Ovary (tissue), 9 donors: ENCODE data around the gene AOPEP. TPM values are rescaled to one million over a fixed set of nuclear protein-coding genes. Genes with fewer than 3 reads are reported as not detected.

ENCODE experiments used
- DNase-seq, 5 donors: peaks; one replicate each; pipeline ENCODE4 v3.0.0-alpha.2; 2019 to 2020
- H3K27ac ChIP-seq, 2 donors: fragments of 200-600 bp; one replicate each; pipeline versions ENCODE4 v1.5.1 to v1.8.0; 2019 to 2022
- H3K27me3 ChIP-seq: fragments of 200-600 bp; one replicate; pipeline ENCODE4 v1.8.0; 2022
- H3K36me3 ChIP-seq: fragments of 200-600 bp; sonication (generic); one replicate; pipeline ENCODE4 v1.5.1; 2019
- H3K4me1 ChIP-seq: one replicate; pipeline ENCODE4 v1.8.1; 2013; ENCODE audit warnings: mild to moderate bottlenecking, moderate library complexity; ENCODE audit not compliant: insufficient read depth
- H3K4me3 ChIP-seq: fragments of 200-600 bp; sonication (generic); one replicate; pipeline ENCODE4 v1.5.1; 2017
- H3K9me3 ChIP-seq, 2 donors: fragments of 200-600 bp in 1 of 2; sonication (generic) in 1 of 2; one replicate each; pipeline versions ENCODE4 v1.5.1 to v1.8.1; 2013 to 2019; ENCODE audit warnings: mild to moderate bottlenecking in 1 of 2, moderate library complexity in 1 of 2
- CTCF ChIP-seq, 3 donors: fragments of 450-650 bp in 2 of 3; fragments of 200-600 bp in 1 of 3; IDR thresholded peaks; one replicate each; pipeline versions ENCODE4 v1.5.1 to v1.8.0; 2016 to 2022; ENCODE audit warnings: antibody characterized with exemption in 3 of 3, mild to moderate bottlenecking in 1 of 3
- EP300 ChIP-seq: sonication (generic); formaldehyde crosslinking; IDR thresholded peaks from one replicate; pipeline ENCODE4 v1.6.1; 2017; ENCODE audit warnings: antibody characterized with exemption
- POLR2A ChIP-seq: fragments of 450-650 bp; IDR thresholded peaks from one replicate; pipeline ENCODE4 v1.6.1; 2017; ENCODE audit warnings: antibody characterized with exemption, mild to moderate bottlenecking, moderate library complexity
- WGBS, 3 donors: extraction: QIAGEN DNeasy Blood & Tissue Kit in 1 of 3; methylation state at CpG; one replicate each; pipeline versions ENCODE4 v1.1.5 to v1.1.7; 2013 to 2017; 5-methylcytosine and 5-hydroxymethylcytosine counted together
- intact Hi-C, 4 donors: fragments of 100-400 bp; cut with DNase I; formaldehyde crosslinking; loops; one replicate each; pipeline versions ENCODE4 v1.11.0 to v1.15.1; 2022 to 2023
- polyA plus RNA-seq, 2 donors: library from polyadenylated mRNA; stranded (reverse); fragments of 200-250 nt in 1 of 2; fragments of 350-450 nt in 1 of 2; fragmentation: Illumina TruSeq in 1 of 2; extraction: RNeasy Lipid Tissue Mini Kit (QIAGEN cat#74804) in 1 of 2; gene quantifications; one replicate each; pipeline ENCODE4 v1.2.3, GENCODE V29; 2013 to 2014
- total RNA-seq, 7 donors: library from RNA; depleted of rRNA in 2 of 7; stranded (reverse); fragments of >200 nt in 2 of 7; fragmentation: NEBNext Ultra II Directional in 3 of 7; extraction: Animal tissue kit (Norgen Biotek cat#: 25700) in 3 of 7; gene quantifications; one replicate each; pipeline versions ENCODE4 v1.1.0 to v1.2.4, GENCODE V29; 2016 to 2023
- donor health status: DM: no; HTN: no; CAD: no; lungs with moderate emphysema.
- donor health status: DM: no; HTN: no; CAD: no.
- donor health status: Bipolar disorder and iron deficiency.
- donor health status: DM: yes; HTN: yes; CAD: no.
- donor health status: DM: no; HTN: no; CAD: no.
- donor health status: DM: yes; HTN: yes; CAD: no.

The AOPEP gene
- total and polyA plus RNA-seq, 9 donors: 40.0 to 141 (median 82.1) TPM

GRCh38 chr9:95049761-95050160, 323.3 kb downstream of the AOPEP start:
- Histone ChIP-seq H3K4me1 (peaks cover 7% of the 10 kb centered on the region), H3K36me3 (no peaks in the 10 kb centered on the region), H3K4me3 (no peak overlapping the region), H3K27me3 (no peaks in the 10 kb centered on the region), H3K9me3 (no peaks in the 10 kb centered on the region), H3K27ac (peak overlapping the region in 1 of 2 donors; percentile 8)
- 22 to 31% (median 26%) methylated on average over 6 of the region's 6 CpGs for WGBS, 3 donors
- no peak for DNase-seq
- TF ChIP-seq EP300 (no peak), POLR2A (no peak), CTCF (IDR thresholded peaks at IDR 0.05) (no peak)
- intact Hi-C loops: no loop called here

GRCh38 chr9:95053611-95054570, 327.4 kb downstream of the AOPEP start:
- H3K9me3 ChIP-seq: no peaks in the 10 kb centered on the region
- H3K4me1 ChIP-seq: peaks cover 25% of the 10 kb centered on the region
- no peak overlapping the region for H3K27ac ChIP-seq

GRCh38 chr9:95055334-95055850, 328.9 kb downstream of the AOPEP start:
- WGBS, 3 donors: 7 to 12% (median 8%) methylated on average over 6 of the region's 6 CpGs
- no peak for DNase-seq
- H3K4me3 ChIP-seq: peak overlapping the region; percentile 18
- no peaks in the 10 kb centered on the region for H3K9me3 ChIP-seq
- no peak for TF ChIP-seq CTCF (IDR thresholded peaks at IDR 0.05)
- no peak for TF ChIP-seq POLR2A
- H3K27ac ChIP-seq: no peak overlapping the region
- intact Hi-C loops: no loop called here
- H3K4me1 ChIP-seq: peaks cover 30% of the 10 kb centered on the region
- no peaks in the 10 kb centered on the region for H3K36me3 ChIP-seq
- no peaks in the 10 kb centered on the region for H3K27me3 ChIP-seq

More at GRCh38 chr9:95053611-95054570, 327.4 kb downstream of the AOPEP start:
- H3K4me3 ChIP-seq: no peak overlapping the region
- TF ChIP-seq EP300: no peak
- no peak for TF ChIP-seq CTCF (IDR thresholded peaks at IDR 0.05)
- no peak for TF ChIP-seq POLR2A
- no peaks in the 10 kb centered on the region for H3K36me3 ChIP-seq
- intact Hi-C loops: no loop called here
- no peak for DNase-seq
- 63 to 65% (median 65%) methylated on average over 5 of the region's 5 CpGs for WGBS, 3 donors
- H3K27me3 ChIP-seq: no peaks in the 10 kb centered on the region

GRCh38 chr9:95055851-95056551, 329.5 kb downstream of the AOPEP start:
- intact Hi-C loops: no loop called here
- TF ChIP-seq POLR2A: no peak
- TF ChIP-seq CTCF (IDR thresholded peaks at IDR 0.05): no peak
- TF ChIP-seq EP300: no peak
- peaks cover 30% of the 10 kb centered on the region for H3K4me1 ChIP-seq
- WGBS, 3 donors: 33 to 43% (median 37%) methylated on average over 15 of the region's 15 CpGs
- DNase-seq: no peak
- H3K27ac ChIP-seq: no peak overlapping the region
- H3K4me3 ChIP-seq: peak overlapping the region; percentile 18
- H3K9me3 ChIP-seq: no peaks in the 10 kb centered on the region
- no peaks in the 10 kb centered on the region for H3K27me3 ChIP-seq
- no peaks in the 10 kb centered on the region for H3K36me3 ChIP-seq
